Upper lobe of left lung (tissue), 6 donors: Measurements from ENCODE around the gene EYA4. TPM values are rescaled to one million over a fixed set of nuclear protein-coding genes. Genes with fewer than 3 reads are reported as not detected.

Experiments used
- ATAC-seq, 2 donors: fragments of 200-7000 bp; cut with Tn5 transposase; one replicate each; pipeline ENCODE4 v1.9.1; 2022; ENCODE audit warnings: mild to moderate bottlenecking in 2 of 2, moderate library complexity in 2 of 2; ENCODE audit not compliant: low FRiP score in 2 of 2
- DNase-seq, 2 donors: peaks; one replicate each; pipeline ENCODE4 v3.0.0-alpha.2; 2019 to 2020
- H3K27ac ChIP-seq, 4 donors: fragments of 200-600 bp; sonication (generic); one replicate each; pipeline ENCODE4 v1.5.1; 2016 to 2019
- H3K27me3 ChIP-seq, 4 donors: fragments of 200-600 bp; sonication (generic); one replicate each; pipeline ENCODE4 v1.5.1; 2017 to 2019
- H3K36me3 ChIP-seq, 4 donors: fragments of 200-600 bp; sonication (generic); one replicate each; pipeline ENCODE4 v1.5.1; 2016 to 2019
- H3K4me1 ChIP-seq, 4 donors: fragments of 200-600 bp; sonication (generic); one replicate each; pipeline ENCODE4 v1.5.1; 2018 to 2019
- H3K4me3 ChIP-seq, 4 donors: fragments of 200-600 bp; sonication (generic); one replicate each; pipeline ENCODE4 v1.5.1; 2017 to 2019; ENCODE audit warnings: mild to moderate bottlenecking in 2 of 4, moderate library complexity in 1 of 4
- H3K9me3 ChIP-seq, 4 donors: fragments of 200-600 bp; sonication (generic); one replicate each; pipeline ENCODE4 v1.5.1; 2018 to 2019
- CTCF ChIP-seq, 6 experiments: fragments of 450-650 bp in 4 of 6; fragments of 200-600 bp in 2 of 6; sonication (generic) in 2 of 6; IDR thresholded peaks; one replicate each; pipeline ENCODE4 v1.5.1; 2016 to 2019; ENCODE audit warnings: antibody characterized with exemption in 6 of 6
- EP300 ChIP-seq, 4 donors: sonication (generic); formaldehyde crosslinking; IDR thresholded peaks; one replicate each; pipeline ENCODE4 v1.5.1; 2017; ENCODE audit warnings: antibody characterized with exemption in 4 of 4, control low read depth in 2 of 4
- POLR2A ChIP-seq, 4 donors: fragments of 450-650 bp; IDR thresholded peaks; one replicate each; pipeline ENCODE4 v1.5.1; 2016 to 2017; ENCODE audit warnings: antibody characterized with exemption in 4 of 4, mild to moderate bottlenecking in 2 of 4
- POLR2AphosphoS5 ChIP-seq, 2 donors: sonication (generic); formaldehyde crosslinking; IDR thresholded peaks; one replicate each; pipeline ENCODE4 v1.5.1; 2017; ENCODE audit warnings: antibody characterized with exemption in 2 of 2
- WGBS, 2 donors: methylation state at CpG; one replicate each; pipeline ENCODE4 v1.1.5; 2017 to 2018; 5-methylcytosine and 5-hydroxymethylcytosine counted together
- total RNA-seq, 6 donors: library from RNA; depleted of rRNA in 4 of 6; stranded (reverse); fragments of >200 nt in 4 of 6; gene quantifications; one replicate each; pipeline versions ENCODE4 v1.1.0 to v1.2.1, GENCODE V29; 2016 to 2021
- donor health status: DM: no; HTN: no; CAD: no; lungs with moderate emphysema.
- donor health status: DM: no; HTN: yes; CAD: no; lungs with severe emphysema.

Gene EYA4
- total RNA-seq, 6 donors from 2014 or later: 1.0 to 8.9 (median 4.2) TPM

- DNase-seq (no peak), ATAC-seq (no peak)
- Histone ChIP-seq H3K4me1 (peaks cover 0 to 10% (median 2%) of the 10 kb centered on the region in 4 donors), H3K27ac (no peak overlapping the region), H3K9me3 (no peaks in the 10 kb centered on the region), H3K36me3 (no peaks in the 10 kb centered on the region), H3K27me3 (no peaks in the 10 kb centered on the region), H3K4me3 (no peak overlapping the region)
- no peak for TF ChIP-seq CTCF (IDR thresholded peaks at IDR 0.05)
- 57 to 88% methylated on average over 3 of the region's 3 CpGs for WGBS, 2 donors
These were observed 102.1 kb downstream of the EYA4 start for GRCh38 chr6:133343220-133343619.

- 56 to 75% methylated on average over 3 of the region's 3 CpGs for WGBS, 2 donors
- no peaks in the 10 kb centered on the region for H3K4me1 ChIP-seq
- no peak for ATAC-seq
- no peak for TF ChIP-seq CTCF (IDR thresholded peaks at IDR 0.05)
- no peak for TF ChIP-seq EP300 (IDR thresholded peaks at IDR 0.05)
- no peak for TF ChIP-seq POLR2AphosphoS5 (IDR thresholded peaks at IDR 0.05)
- no peak for TF ChIP-seq POLR2A (IDR thresholded peaks at IDR 0.05)
- H3K36me3 ChIP-seq: no peaks in the 10 kb centered on the region
- no peak overlapping the region for H3K27ac ChIP-seq
- no peak for DNase-seq
- no peaks in the 10 kb centered on the region for H3K27me3 ChIP-seq
- no peak overlapping the region for H3K4me3 ChIP-seq
- H3K9me3 ChIP-seq: no peaks in the 10 kb centered on the region
These were observed 107.7 kb downstream of the EYA4 start for GRCh38 chr6:133348846-133349245.

DNA sequence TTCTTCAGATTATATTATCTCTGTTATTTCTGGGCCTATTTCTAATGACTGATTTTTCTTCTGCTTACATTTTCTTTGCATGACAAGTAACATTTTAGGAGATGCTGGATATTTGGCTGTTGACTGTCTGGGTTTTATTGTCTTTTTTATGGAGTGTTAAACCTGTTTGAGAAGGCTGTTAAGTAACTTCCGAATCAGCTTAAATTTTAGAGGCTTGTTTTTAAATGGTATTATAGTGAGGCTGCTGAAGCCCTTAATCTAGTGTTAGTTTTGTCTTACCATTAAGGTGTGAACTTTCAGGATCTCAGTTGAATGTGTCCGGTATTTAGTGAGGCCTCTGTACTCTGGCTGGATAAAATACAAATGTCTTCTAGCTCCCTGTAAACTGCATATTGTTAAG, 109.8 kb downstream of the EYA4 start:
- no peaks in the 10 kb centered on the region for H3K9me3 ChIP-seq
- no peak overlapping the region for H3K4me3 ChIP-seq
- no peaks in the 10 kb centered on the region for H3K27me3 ChIP-seq
- 89 to 92% methylated on average over 2 of the region's 2 CpGs for WGBS, 2 donors
- TF ChIP-seq POLR2AphosphoS5 (IDR thresholded peaks at IDR 0.05) (no peak), CTCF (IDR thresholded peaks at IDR 0.05) (no peak), POLR2A (IDR thresholded peaks at IDR 0.05) (no peak), EP300 (IDR thresholded peaks at IDR 0.05) (no peak)
- DNase-seq (no peak), ATAC-seq (no peak)
- no peaks in the 10 kb centered on the region for H3K36me3 ChIP-seq
- no peaks in the 10 kb centered on the region for H3K4me1 ChIP-seq
- H3K27ac ChIP-seq: no peak overlapping the region

DNA sequence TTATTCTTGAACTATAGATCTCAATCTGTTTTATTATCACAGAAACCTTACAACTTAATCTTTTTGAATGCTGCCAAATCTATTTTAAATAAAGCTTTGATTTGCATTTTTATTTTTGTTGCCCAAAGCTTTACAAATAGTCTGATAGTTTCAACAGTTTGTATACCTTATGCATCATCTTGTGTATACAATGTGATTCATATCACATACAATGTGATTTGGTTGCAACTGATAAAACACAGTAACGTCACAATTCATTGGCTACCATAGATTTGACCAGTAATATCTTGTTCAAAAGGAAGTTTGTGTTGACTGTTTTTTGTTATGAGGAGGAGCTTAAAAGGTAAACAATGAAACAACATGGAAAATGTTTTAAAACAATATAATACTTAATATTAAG, 110.9 kb downstream of the EYA4 start:
- H3K4me1 ChIP-seq: no peaks in the 10 kb centered on the region
- no peaks in the 10 kb centered on the region for H3K27me3 ChIP-seq
- H3K4me3 ChIP-seq: no peak overlapping the region
- WGBS, 2 donors: 60 to 63% methylated on average over 1 of the region's 1 CpG
- ATAC-seq (no peak), DNase-seq (no peak)
- H3K9me3 ChIP-seq: no peaks in the 10 kb centered on the region
- no peak overlapping the region for H3K27ac ChIP-seq
- no peaks in the 10 kb centered on the region for H3K36me3 ChIP-seq
- TF ChIP-seq POLR2A (IDR thresholded peaks at IDR 0.05) (no peak), POLR2AphosphoS5 (IDR thresholded peaks at IDR 0.05) (no peak), CTCF (IDR thresholded peaks at IDR 0.05) (no peak), EP300 (IDR thresholded peaks at IDR 0.05) (no peak)

DNA sequence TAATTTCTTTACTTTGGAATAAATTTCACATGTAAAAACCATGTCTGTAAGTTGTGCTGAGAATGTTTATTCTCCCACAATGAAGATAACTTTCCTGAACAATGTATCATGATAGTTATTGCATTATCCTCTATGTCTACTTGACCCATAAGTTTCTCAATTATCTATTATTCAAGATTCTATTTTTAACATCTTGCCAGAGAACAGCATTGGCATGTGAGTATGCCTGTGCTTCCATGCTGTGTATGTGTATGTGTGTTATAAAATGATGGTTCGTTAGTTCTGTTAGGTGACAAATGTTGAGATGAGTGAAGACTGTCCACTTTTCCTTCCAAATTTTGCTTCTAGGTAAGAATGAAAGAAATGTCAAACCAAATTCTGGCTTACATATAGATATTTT, 111.9 kb downstream of the EYA4 start:
- TF ChIP-seq EP300 (IDR thresholded peaks at IDR 0.05) (no peak), CTCF (IDR thresholded peaks at IDR 0.05) (no peak), POLR2AphosphoS5 (IDR thresholded peaks at IDR 0.05) (no peak), POLR2A (IDR thresholded peaks at IDR 0.05) (no peak)
- Histone ChIP-seq H3K27me3 (no peaks in the 10 kb centered on the region), H3K36me3 (no peaks in the 10 kb centered on the region), H3K27ac (no peak overlapping the region), H3K4me1 (no peaks in the 10 kb centered on the region), H3K9me3 (no peaks in the 10 kb centered on the region), H3K4me3 (no peak overlapping the region)
- 68 to 73% methylated on average over 1 of the region's 1 CpG for WGBS, 2 donors
- no peak for DNase-seq
- ATAC-seq: no peak
